Caco-2 (cell line): Measurements from ENCODE around the gene DYRK1A. TPM values are rescaled to one million over a fixed set of nuclear protein-coding genes. Genes with fewer than 3 reads are reported as not detected.

ENCODE experiments used
- BruUV-seq: library from RNA; stranded (reverse); fragments of 400-500 nt; replicated peaks from 2 replicates; lab custom pipeline; 2021; lab: Mats Ljungman, UMichigan
- CTCF ChIA-PET: fragments of 300-600 bp; sonication (Branson Sonifier 250); formaldehyde crosslinking; loops from one replicate; lab custom pipeline; 2022; ENCODE audit warnings: antibody characterized with exemption; lab: Charles Lee
- POLR2A ChIA-PET: fragments of 300-600 bp; sonication (Branson Sonifier 250); formaldehyde crosslinking; loops from one replicate; lab custom pipeline; 2022; ENCODE audit warnings: antibody characterized with exemption; lab: Charles Lee
- DNase-seq, 2 experiments: peaks; one replicate each; pipeline versions ENCODE4 v3.0.0 to v3.0.0-alpha.2; 2020 to 2022
- H3K27me3 ChIP-seq: replicated peaks from 2 replicates; pipeline ENCODE4 v1.6.0; 2011; ENCODE audit warnings: low read length; ENCODE audit not compliant: control insufficient read depth, insufficient read depth
- H3K36me3 ChIP-seq: 2 replicates; pipeline ENCODE4 v1.5.1; 2011; ENCODE audit warnings: low read length; ENCODE audit not compliant: control insufficient read depth, insufficient read depth
- H3K4me1 ChIP-seq: fragments of 250-450 bp; sonication (Bioruptor Pico); 2 replicates; pipeline ENCODE4 v1.5.1; 2020; ENCODE audit warnings: mild to moderate bottlenecking
- H3K4me3 ChIP-seq: 2 replicates; pipeline ENCODE4 v1.5.1; 2011; ENCODE audit warnings: low read depth, mild to moderate bottlenecking, control low read depth, low read length
- H3K9me3 ChIP-seq: fragments of 250-450 bp; sonication (Bioruptor Pico); 2 replicates; pipeline ENCODE4 v1.5.1; 2020; ENCODE audit warnings: mild to moderate bottlenecking, moderate library complexity
- H3K27ac Mint-ChIP-seq: one replicate; pipeline ENCODE4 v1.8.0; 2022; ENCODE audit warnings: mixed read lengths; ENCODE audit not compliant: unreplicated experiment
- H3K27me3 Mint-ChIP-seq: one replicate; pipeline ENCODE4 v1.8.0; 2022; ENCODE audit warnings: mixed read lengths; ENCODE audit not compliant: insufficient read depth, unreplicated experiment
- H3K36me3 Mint-ChIP-seq: one replicate; pipeline ENCODE4 v1.8.0; 2022; ENCODE audit warnings: mild to moderate bottlenecking, mixed read lengths; ENCODE audit not compliant: insufficient read depth, unreplicated experiment
- H3K4me1 Mint-ChIP-seq: one replicate; pipeline ENCODE4 v1.8.0; 2022; ENCODE audit warnings: low read depth, mixed read lengths; ENCODE audit not compliant: unreplicated experiment
- H3K4me3 Mint-ChIP-seq: one replicate; pipeline ENCODE4 v1.8.0; 2022; ENCODE audit warnings: mild to moderate bottlenecking, moderate library complexity, mixed read lengths; ENCODE audit not compliant: unreplicated experiment
- H3K9me3 Mint-ChIP-seq: one replicate; pipeline ENCODE4 v1.8.0; 2022; ENCODE audit warnings: mixed read lengths; ENCODE audit not compliant: unreplicated experiment
- CTCF ChIP-seq, 2 experiments: fragments of 200-600 bp in 1 of 2; IDR thresholded peaks; 1 replicate in 1 of 2; 2 replicates in 1 of 2; pipeline versions ENCODE4 v1.5.1 to v1.8.0; 2011 to 2022; ENCODE audit warnings: antibody characterized with exemption in 1 of 2, control low read depth in 1 of 2, inconsistent platforms in 1 of 2, low read depth in 1 of 2, low read length in 1 of 2, mild to moderate bottlenecking in 1 of 2, moderate library complexity in 1 of 2; ENCODE audit not compliant: insufficient read depth in 1 of 2, severe bottlenecking in 1 of 2, unreplicated experiment in 1 of 2
- intact Hi-C: fragments of 100-400 bp; cut with micrococcal nuclease; formaldehyde crosslinking; loops from one replicate; pipeline ENCODE4 v1.10.0; 2022; ENCODE audit not compliant: unreplicated experiment
- total RNA-seq: library from RNA; stranded (reverse); gene quantifications from 2 replicates; pipeline ENCODE4 v1.2.3, GENCODE V29; 2022

Gene DYRK1A
- total RNA-seq, 1 experiment from 2014 or later: 50.9 TPM

- no peak overlapping the region for H3K4me3 Mint-ChIP-seq
- CTCF ChIA-PET: no interaction called here
These were observed 2.6 kb upstream of the DYRK1A start for GRCh38 chr21:37363936-37364335.

GRCh38 chr21:37364722-37365121 lies 1.9 kb upstream of the DYRK1A start:
- Histone ChIP-seq H3K27me3 (no peaks in the 10 kb centered on the region), H3K9me3 (no peaks in the 10 kb centered on the region), H3K36me3 (no peaks in the 10 kb centered on the region), H3K4me3 (peak overlapping the region; percentile 82), H3K4me1 (peaks cover 19% of the 10 kb centered on the region)
- peaks cover 6% of the 10 kb centered on the region for H3K4me1 Mint-ChIP-seq
- peak overlapping the region; percentile 99 for H3K4me3 Mint-ChIP-seq
- intact Hi-C loops: loop anchor here (2.0 to 5.0 kb wide), 4 partner anchors 26 to 397 kb away; partner anchors contain the start of gene HLCS
- H3K36me3 Mint-ChIP-seq: peaks cover 10% of the 10 kb centered on the region
- TF ChIP-seq CTCF (IDR thresholded peaks at IDR 0.05; ENCODE audit: insufficient read depth in 1 of 2, low read depth in 1 of 2, low read length in 1 of 2, severe bottlenecking in 1 of 2, unreplicated experiment in 1 of 2): no peak
- POLR2A ChIA-PET: interaction anchor here (1.5 to 2.7 kb wide), 4 partner anchors 98 to 199 kb away, joined by 5 to 25 read pairs (median 7); partner anchors contain the start of gene VPS26C
- H3K27ac Mint-ChIP-seq: peak overlapping the region; percentile 100
- no TSS peak for BruUV-seq
- no peak for DNase-seq
- H3K27me3 Mint-ChIP-seq: no peaks in the 10 kb centered on the region
- CTCF ChIA-PET: no interaction called here
- no peaks in the 10 kb centered on the region for H3K9me3 Mint-ChIP-seq

More at GRCh38 chr21:37363936-37364335, 2.6 kb upstream of the DYRK1A start:
- POLR2A ChIA-PET: no interaction called here
- Mint-ChIP-seq H3K36me3 (peaks cover 10% of the 10 kb centered on the region), H3K9me3 (no peaks in the 10 kb centered on the region), H3K27me3 (no peaks in the 10 kb centered on the region), H3K27ac (no peak overlapping the region), H3K4me1 (peaks cover 6% of the 10 kb centered on the region)
- no peak for TF ChIP-seq CTCF (IDR thresholded peaks at IDR 0.05; ENCODE audit: insufficient read depth in 1 of 2, low read depth in 1 of 2, low read length in 1 of 2, severe bottlenecking in 1 of 2, unreplicated experiment in 1 of 2)
- BruUV-seq: no TSS peak
- no peaks in the 10 kb centered on the region for H3K9me3 ChIP-seq
- intact Hi-C loops: loop anchor here (2.0 kb wide), 1 partner anchor 25 kb away; no protein-coding TSS in a partner anchor
- no peaks in the 10 kb centered on the region for H3K36me3 ChIP-seq
- no peak overlapping the region for H3K4me3 ChIP-seq
- no peaks in the 10 kb centered on the region for H3K27me3 ChIP-seq
- H3K4me1 ChIP-seq: peaks cover 11% of the 10 kb centered on the region
- no peak for DNase-seq

- H3K4me3 ChIP-seq: peak overlapping the region; percentile 82
- ChIA-PET POLR2A (interaction anchor here (0.7 to 2.7 kb wide), 7 partner anchors 27 to 278 kb away, joined by 3 to 25 read pairs (median 5); partner anchors contain the start of gene VPS26C), CTCF (interaction anchor here (1.0 kb wide), 1 partner anchor 146 kb away, joined by 6 read pairs; no protein-coding TSS in a partner anchor)
- H3K9me3 Mint-ChIP-seq: no peaks in the 10 kb centered on the region
- H3K36me3 Mint-ChIP-seq: peaks cover 10% of the 10 kb centered on the region
- H3K27me3 Mint-ChIP-seq: no peaks in the 10 kb centered on the region
- peaks cover 29% of the 10 kb centered on the region for H3K4me1 ChIP-seq
- H3K27me3 ChIP-seq: no peaks in the 10 kb centered on the region
- intact Hi-C loops: loop anchor here (1.0 to 5.0 kb wide), 5 partner anchors 27 to 398 kb away; partner anchors contain the start of genes HLCS and VPS26C
- peak; percentile 75 to 87 for DNase-seq
- H3K4me1 Mint-ChIP-seq: peaks cover 16% of the 10 kb centered on the region
- H3K4me3 Mint-ChIP-seq: peak overlapping the region; percentile 99
- no peaks in the 10 kb centered on the region for H3K9me3 ChIP-seq
- H3K27ac Mint-ChIP-seq: peak overlapping the region; percentile 100
- no peak for TF ChIP-seq CTCF (IDR thresholded peaks at IDR 0.05; ENCODE audit: insufficient read depth in 1 of 2, low read depth in 1 of 2, low read length in 1 of 2, severe bottlenecking in 1 of 2, unreplicated experiment in 1 of 2)
- BruUV-seq: no TSS peak
- no peaks in the 10 kb centered on the region for H3K36me3 ChIP-seq
These were observed 774 bp upstream of the DYRK1A start for GRCh38 chr21:37365517-37366481.
